EL (cell line): ENCODE data around the gene ATG7.
A peak's percentile ranks its signal among the peaks of the same experiment; 100 is the strongest.
"Not testable (repeated sequence)": the region's sequence is repeated elsewhere in the genome, so short reads cannot be mapped to it uniquely, and the experiment has no call there.

Experiments
- DNase-seq: peaks from one replicate; pipeline ENCODE4 v3.0.0-alpha.2; 2016

ATG7 gene

DNA sequence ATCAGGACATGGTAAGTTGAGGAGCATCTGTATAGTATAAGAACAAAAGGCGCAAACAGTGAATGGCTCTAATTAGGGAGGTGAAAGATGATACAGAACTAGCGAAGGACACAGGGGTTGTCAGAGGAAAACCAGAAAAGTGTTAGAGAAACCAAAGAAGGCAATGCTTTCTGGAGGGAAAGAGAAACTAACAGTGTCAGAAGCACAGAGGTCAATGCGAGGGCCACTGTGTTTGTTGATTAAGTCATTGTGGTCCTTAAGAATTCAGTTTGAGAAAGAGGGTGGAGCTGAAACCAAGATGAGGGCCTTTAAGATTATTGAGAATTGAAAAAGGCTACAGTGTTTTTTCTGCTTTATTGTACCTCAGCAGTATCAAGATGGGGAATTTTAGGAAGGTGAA is 28.8 kb downstream of the ATG7 start:
- DNase-seq = peak; percentile 26

- no peak for DNase-seq
Measured at GRCh38 chr3:11302444-11302843, 30.2 kb downstream of the ATG7 start.

DNA sequence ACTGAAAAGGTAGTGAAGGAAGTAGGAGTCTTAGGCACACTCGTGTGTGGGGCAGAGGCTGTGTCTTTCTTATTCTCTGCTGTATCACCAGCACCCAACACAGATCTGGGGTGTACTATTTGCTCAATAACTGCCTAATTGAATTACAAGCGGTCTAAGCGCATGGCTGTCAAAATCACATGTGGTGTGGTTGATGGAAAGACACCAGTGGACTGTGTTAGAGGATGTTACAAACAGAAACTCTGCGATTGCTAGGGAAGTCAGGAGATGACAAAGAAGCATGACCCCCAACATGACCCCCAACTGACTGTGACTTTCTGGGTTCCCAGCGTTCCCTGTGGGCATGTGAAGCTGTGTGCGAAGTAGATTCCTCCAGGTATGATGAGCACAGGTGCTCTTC is 32.0 kb downstream of the ATG7 start:
- DNase-seq = no peak

DNA sequence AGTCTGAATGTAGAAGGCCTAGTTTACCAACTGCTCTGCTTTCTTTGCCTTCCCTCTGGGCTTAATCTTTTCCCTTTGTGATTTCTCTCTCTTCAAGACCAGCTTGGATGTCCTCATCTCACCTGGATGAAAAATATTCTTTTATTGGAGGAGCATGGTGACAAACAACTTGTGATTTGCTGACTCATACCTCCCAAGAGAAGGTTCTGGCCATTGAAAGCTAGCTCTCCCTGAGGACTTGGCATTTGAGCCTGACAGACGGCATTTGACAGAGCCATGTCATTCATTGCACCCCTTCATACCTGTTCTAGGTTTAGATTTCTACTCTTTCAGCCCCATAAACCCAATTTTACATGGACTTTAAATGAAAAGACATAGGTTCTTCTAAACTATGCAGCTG is 33.3 kb downstream of the ATG7 start:
- DNase-seq = no peak

- DNase-seq = no peak
Measured at GRCh38 chr3:11306817-11307589, 34.8 kb downstream of the ATG7 start.

- DNase-seq = no peak
Measured at GRCh38 chr3:11307830-11308432, 35.7 kb downstream of the ATG7 start.

GRCh38 chr3:11310258-11310657 is 38.1 kb downstream of the ATG7 start:
- no peak for DNase-seq

DNA sequence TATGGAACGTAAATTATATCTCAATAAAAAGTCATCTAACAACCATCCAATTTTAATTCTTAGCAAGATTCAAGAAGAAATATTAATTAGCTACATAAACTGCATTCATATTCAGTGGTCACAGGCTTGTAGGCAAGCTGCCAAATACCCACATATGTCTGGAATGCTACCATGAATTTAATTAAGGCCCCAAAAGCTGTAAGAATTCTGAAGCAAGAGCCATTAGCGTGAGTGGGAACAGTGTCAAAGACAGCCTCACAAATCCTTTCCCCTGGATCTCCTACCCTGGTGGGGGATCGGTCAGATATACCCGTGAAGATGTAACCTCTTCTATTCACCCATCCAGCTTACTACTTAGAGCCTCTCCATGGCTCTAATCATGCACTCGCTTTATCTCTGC is 40.0 kb downstream of the ATG7 start:
- peak; percentile 23 for DNase-seq

DNA sequence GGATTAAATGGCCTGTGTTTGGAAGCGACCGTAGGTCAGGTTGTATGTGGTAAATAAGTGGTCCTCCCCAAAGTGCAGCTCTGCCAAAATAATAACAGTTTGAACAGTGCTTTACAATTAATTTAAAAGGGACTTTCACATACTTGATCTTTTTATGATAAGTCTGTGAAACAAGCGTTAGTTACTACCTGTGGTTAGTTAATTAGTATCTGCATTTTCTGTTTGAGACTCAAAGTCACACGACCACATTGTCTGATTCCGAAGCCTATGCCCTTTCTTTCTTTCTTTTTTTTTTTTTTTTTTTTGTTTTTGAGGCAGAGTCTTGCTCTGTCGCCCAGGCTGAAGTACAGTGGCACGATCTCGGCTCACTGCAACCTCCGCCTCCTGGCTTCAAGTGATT is 45.1 kb downstream of the ATG7 start:
- no peak for DNase-seq

GRCh38 chr3:11322931-11323330 is 50.7 kb downstream of the ATG7 start:
- DNase-seq = no peak

DNA sequence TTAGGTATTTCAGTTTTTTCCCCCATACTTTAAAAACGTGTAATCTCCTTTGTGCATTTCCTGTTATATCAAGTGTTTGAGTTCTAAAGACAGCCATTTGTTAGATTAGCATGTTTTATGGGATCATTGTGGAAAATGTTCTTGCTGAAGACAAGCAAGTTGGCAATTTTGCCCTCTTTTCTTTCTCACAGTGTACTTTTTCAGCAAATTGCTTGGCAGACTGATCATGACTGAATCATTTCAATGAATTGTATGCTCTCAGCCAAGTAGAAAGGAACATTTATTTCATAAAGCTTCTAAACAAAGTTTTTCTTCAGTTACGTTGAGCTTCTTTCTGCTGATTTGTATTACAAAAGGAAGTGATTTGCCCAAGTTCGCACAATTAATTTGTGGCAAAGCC is 51.6 kb downstream of the ATG7 start:
- no peak for DNase-seq

DNA sequence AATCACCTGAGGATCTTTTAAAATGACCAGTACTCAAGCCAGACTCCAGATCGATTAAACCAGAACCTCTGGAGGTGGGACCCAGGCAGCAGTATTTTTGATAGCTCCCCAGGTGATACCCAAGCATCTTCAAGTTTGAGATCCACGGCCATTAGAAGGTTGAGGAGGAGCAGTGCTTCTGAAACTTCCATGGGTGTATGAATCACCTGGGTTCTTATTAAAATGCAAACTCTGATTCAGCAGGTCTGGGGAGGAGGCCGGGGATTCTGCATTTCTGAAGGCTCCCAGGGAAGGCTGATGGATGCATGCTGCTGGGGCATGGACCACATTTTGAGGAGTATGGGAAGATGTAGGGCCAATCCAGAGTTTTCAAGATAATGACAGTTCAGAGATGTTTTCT is 55.4 kb downstream of the ATG7 start:
- no peak for DNase-seq

- peak; percentile 18 for DNase-seq
Measured at GRCh38 chr3:11328196-11328945, 56.2 kb downstream of the ATG7 start.

DNA sequence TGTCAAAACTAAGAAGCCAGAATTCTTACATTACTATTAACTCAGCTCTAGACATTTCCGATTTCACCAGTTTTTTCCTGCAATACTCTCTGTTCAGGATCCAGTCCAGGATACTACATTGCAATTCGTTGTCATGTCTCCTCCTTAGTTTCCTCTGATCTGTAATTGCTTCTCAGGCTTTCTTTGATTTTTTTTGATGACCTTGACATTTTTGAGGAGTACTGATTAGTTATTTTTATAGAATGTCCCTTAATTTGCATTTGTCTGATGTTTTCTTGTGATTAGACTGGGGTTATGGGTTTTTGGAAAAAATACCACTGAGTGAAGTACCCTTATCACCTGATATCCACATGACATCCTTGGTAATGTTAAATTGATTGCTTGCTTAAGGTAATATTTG is 57.6 kb downstream of the ATG7 start:
- DNase-seq = no peak

GRCh38 chr3:11331101-11331500 is 58.9 kb downstream of the ATG7 start:
- DNase-seq = peak; percentile 20

GRCh38 chr3:11335056-11335608 is 62.9 kb downstream of the ATG7 start:
- DNase-seq = peak; percentile 71

GRCh38 chr3:11339541-11339940 is 67.3 kb downstream of the ATG7 start:
- DNase-seq = no peak

DNA sequence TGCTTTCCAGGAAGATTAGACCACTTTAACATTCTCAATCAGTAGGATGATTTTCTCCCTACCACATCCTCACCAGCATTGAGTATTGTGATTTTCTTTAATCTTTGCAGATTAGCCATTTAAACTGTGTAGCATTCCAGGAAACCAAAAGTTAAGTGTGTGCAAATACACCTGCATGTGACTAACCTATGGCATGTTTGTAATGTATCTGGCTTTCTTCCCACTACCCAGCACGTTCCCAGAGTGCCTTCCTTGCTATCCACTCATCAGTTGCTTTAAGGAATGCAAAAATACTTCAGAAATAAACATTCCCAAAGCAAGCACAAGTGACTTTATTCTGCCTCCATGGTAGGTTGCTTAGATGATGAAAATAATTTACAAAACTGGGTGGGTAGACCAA is 74.2 kb downstream of the ATG7 start:
- DNase-seq = peak; percentile 20

DNA sequence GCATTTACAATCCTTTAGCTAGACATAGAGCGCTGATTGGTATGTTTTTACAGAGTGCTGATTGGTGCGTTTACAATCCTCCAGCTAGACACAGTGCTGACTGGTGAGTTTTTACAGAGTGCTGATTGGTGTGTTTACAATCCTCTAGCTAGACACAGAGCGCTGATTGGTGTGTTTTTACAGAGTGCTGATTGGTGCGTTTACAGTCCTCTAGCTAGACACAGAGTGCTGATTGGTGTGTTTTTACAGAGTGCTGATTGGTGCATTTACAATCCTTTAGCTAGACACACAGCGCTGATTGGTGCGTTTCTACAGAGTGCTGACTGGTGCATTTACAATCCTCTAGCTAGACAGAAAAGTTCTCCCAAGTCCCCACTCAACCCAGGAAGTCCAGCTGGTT is 76.7 kb downstream of the ATG7 start:
- not testable (repeated sequence) for DNase-seq

DNA sequence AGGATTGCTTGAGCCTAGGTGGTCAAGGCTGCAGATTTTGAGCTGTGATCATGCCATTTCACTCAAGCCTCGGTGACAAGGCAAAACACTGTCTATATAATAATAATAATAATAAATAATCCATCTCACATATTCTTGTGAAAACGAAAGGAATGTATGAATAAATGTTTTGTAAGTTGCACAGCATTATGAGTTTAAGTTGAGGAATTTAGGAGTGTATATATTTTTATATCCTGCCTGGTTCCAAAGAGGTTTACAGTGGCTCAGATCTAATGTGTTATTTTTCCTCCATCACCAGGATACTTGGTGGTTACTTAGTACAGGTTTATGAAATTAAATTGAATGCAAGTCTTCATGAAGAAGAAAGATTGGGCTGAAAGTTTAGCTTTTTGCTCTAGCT is 77.2 kb downstream of the ATG7 start:
- peak; percentile 26 for DNase-seq

DNA sequence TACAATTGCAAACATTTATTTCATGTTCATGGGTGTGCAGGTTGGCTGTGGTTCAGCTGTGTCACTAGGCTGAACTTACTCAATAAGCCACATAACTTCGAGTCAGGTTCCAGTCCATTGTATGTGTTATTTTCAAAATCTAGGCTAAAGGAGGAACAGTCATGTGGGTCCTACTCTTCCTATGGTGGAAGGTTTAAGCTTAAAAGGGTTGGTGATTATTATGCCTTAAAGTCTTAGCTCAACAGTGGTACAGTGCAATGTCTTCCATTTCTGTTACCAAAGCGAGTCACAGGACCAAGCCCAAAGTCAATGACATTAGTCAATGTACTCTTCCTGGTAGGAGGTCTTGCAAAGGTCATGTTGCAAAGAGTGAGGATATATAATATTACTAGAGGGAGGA is 78.2 kb downstream of the ATG7 start:
- DNase-seq = peak; percentile 31

DNA sequence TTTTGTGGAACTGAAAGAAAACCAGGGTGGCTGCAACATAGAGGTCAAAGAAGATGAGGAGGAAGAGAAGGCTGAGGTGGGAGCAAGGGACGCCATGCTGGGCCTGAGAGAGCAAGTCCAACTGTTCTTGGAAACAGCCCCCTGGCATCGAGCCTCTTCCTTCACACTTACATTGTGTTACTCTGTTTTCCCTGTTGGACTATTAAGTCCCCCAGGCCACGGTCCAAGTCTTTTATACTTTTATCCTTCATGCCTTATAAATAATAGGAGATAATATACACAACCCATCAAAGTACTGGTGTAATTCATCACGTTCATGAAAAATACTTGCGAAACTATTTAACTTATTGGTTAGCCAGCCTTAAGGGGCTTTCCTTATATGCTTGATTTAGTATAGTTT is 79.3 kb downstream of the ATG7 start:
- no peak for DNase-seq

DNA sequence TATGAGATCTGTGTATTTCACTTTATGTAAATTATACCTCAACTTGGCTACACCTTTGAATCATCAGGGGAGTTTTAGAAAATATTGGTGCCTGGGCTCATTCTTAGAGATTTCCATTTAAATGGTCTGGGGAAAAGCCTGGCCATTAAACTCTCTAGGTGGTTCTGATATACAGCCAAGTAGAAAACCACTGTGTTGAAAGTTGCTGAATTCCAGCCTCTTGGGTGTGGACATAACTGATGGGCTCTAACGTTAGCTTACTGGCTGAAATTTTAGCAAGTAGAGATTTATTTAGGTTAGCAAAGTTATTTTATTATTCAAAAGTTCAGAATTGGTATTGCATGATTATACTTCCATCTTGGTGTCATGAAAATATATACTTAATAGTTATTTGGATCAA is 84.1 kb downstream of the ATG7 start:
- no peak for DNase-seq

DNA sequence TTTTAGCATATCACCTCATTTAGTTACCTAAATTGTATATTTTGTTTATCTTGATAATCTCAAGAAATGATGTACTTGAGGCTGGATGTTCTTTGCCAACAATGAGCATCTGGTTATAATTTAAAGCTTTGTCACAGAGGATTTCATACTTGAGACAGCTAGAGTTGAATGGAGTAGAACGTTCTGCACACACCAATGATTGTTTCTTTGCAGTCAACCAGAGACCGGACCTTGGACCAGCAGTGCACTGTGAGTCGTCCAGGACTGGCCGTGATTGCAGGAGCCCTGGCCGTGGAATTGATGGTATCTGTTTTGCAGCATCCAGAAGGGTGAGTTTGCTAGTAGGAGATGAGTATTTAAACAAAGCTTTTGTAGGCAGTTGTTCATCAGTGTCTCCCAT is 90.4 kb downstream of the ATG7 start:
- DNase-seq = peak; percentile 21
